ENCODE results near the gene HSD17B12. TPM values are rescaled to one million over a fixed set of nuclear protein-coding genes. Genes with fewer than 3 reads are reported as not detected.

HSD17B12 gene
- total and polyA plus RNA-seq, 2 of the 8 experiments (the other 6 are each of a cell fraction or from before 2014, with no cell fraction given) = 46.0 to 121 TPM

DNA sequence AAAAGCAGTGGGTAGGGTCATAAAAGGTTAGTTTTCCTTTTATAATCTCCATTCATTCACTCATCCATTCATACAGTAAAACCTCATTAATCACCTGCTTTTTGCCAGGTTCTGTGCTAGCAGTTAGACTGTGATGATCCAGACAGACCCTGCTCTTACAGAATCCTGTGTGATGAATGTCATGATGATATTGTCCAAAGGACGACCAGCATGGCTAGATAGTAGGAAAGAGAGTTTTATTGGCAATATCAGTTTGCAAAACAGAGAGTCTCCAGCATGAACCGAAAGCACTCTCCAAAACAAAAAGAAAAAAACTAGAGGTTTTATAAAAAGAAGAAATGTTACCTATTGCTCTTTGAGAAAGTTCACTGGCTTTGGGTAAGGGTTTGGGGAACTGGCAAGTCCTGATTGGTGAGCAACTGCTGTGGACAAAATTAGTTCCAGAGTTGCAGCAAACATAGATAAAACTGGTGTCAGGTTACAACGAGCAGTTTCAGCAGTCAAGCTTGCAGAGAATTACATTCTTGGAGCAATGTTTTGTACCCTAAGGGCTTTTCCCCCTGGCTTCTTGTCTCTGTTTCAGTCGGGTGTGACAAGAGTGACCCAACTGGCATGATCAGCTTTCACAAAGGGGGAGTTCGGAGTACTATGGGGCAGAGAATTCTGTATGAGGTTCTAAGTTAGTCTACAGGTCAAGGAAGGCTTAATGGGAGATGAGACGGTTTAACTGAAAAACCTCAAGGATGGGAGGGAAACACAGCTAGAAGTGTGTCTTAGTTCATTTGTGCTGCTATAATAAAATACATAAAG lies 58.3 kb downstream of the HSD17B12 start (continued):
- TF ChIP-seq PHF8 (conservative IDR thresholded peaks at IDR 0.05; ENCODE audit: low read depth, low read length) = no peak
- no peak for TF ChIP-seq CEBPB (IDR thresholded peaks at IDR 0.05; ENCODE audit: low read depth, low read length)
- TF ChIP-seq SP2 (IDR thresholded peaks at IDR 0.05; ENCODE audit: low read length) = no peak
- no peak for TF ChIP-seq MAFK (IDR thresholded peaks at IDR 0.05; ENCODE audit: low read depth, low read length)
- TF ChIP-seq MAX (IDR thresholded peaks at IDR 0.05) = no peak
- no peak for TF ChIP-seq GTF2F1 (IDR thresholded peaks at IDR 0.05; ENCODE audit: borderline replicate concordance, low read depth, low read length)
- no peak for TF ChIP-seq ATF2 (IDR thresholded peaks at IDR 0.05; ENCODE audit: low read length)

All from H1 (cell line).